Liver (tissue), 9 donors: ENCODE measurements around the gene MSI2. TPM values are rescaled to one million over a fixed set of nuclear protein-coding genes. Genes with fewer than 3 reads are reported as not detected.

Experiments
- DNase-seq: peaks from one replicate; pipeline ENCODE4 v3.0.0-alpha.2; 2017; ENCODE audit warnings: low spot score
- H3K27ac ChIP-seq, 2 donors: one replicate each; pipeline ENCODE4 v1.7.0; 2013; ENCODE audit warnings: inconsistent platforms in 2 of 2, low read length in 2 of 2, control low read depth in 1 of 2, low read depth in 1 of 2, mild to moderate bottlenecking in 1 of 2
- H3K27me3 ChIP-seq, 4 donors: one replicate each; pipeline versions ENCODE4 v1.6.1 to v1.7.0; 2013; ENCODE audit warnings: low read length in 3 of 4, inconsistent platforms in 1 of 4, mild to moderate bottlenecking in 1 of 4, moderate library complexity in 1 of 4; ENCODE audit not compliant: control insufficient read depth in 4 of 4, insufficient read depth in 4 of 4
- H3K36me3 ChIP-seq, 4 donors: one replicate each; pipeline versions ENCODE4 v1.6.1 to v1.7.0; 2013; ENCODE audit warnings: low read length in 3 of 4, mild to moderate bottlenecking in 3 of 4, low read depth in 1 of 4, moderate library complexity in 1 of 4; ENCODE audit not compliant: control insufficient read depth in 4 of 4, insufficient read depth in 3 of 4
- H3K4me1 ChIP-seq, 4 donors: one replicate each; pipeline versions ENCODE4 v1.6.1 to v1.7.0; 2013; ENCODE audit warnings: low read length in 3 of 4, mild to moderate bottlenecking in 3 of 4, moderate library complexity in 1 of 4; ENCODE audit not compliant: control insufficient read depth in 4 of 4, insufficient read depth in 4 of 4
- H3K4me3 ChIP-seq, 3 donors: one replicate each; pipeline versions ENCODE4 v1.6.1 to v1.7.0; 2013; ENCODE audit warnings: low read length in 3 of 3, control low read depth in 1 of 3, low read depth in 1 of 3, mild to moderate bottlenecking in 1 of 3
- H3K9ac ChIP-seq, 2 donors: one replicate each; pipeline ENCODE4 v1.7.0; 2013; ENCODE audit warnings: low read length in 2 of 2, mild to moderate bottlenecking in 2 of 2, moderate library complexity in 2 of 2, control low read depth in 1 of 2, low read depth in 1 of 2
- H3K9me3 ChIP-seq, 4 donors: one replicate each; pipeline versions ENCODE4 v1.6.1 to v1.7.0; 2013; ENCODE audit warnings: low read length in 3 of 4; ENCODE audit not compliant: control insufficient read depth in 4 of 4
- ATF3 ChIP-seq: IDR thresholded peaks from 2 replicates; pipeline ENCODE4 v1.6.1; 2016; ENCODE audit warnings: antibody characterized with exemption
- CTCF ChIP-seq: fragments of 150-350 bp; IDR thresholded peaks from 2 replicates; pipeline ENCODE4 v1.5.1; 2017; ENCODE audit warnings: improper control_type of control experiment, low read depth, low read length; ENCODE audit not compliant: missing input control
- EGR1 ChIP-seq, 2 donors: IDR thresholded peaks; 2 replicates each; pipeline ENCODE4 v1.6.1; 2016 to 2018; ENCODE audit warnings: antibody characterized with exemption in 2 of 2, low read depth in 2 of 2
- FOXA1 ChIP-seq: IDR thresholded peaks from 2 replicates; pipeline ENCODE4 v1.6.1; 2016; ENCODE audit warnings: antibody characterized with exemption
- FOXA2 ChIP-seq: IDR thresholded peaks from 2 replicates; pipeline ENCODE4 v1.6.1; 2016; ENCODE audit warnings: antibody characterized with exemption
- GABPA ChIP-seq, 2 donors: IDR thresholded peaks in 1 of 2; conservative IDR thresholded peaks in 1 of 2; 2 replicates each; pipeline ENCODE4 v1.6.1; 2016; ENCODE audit warnings: antibody characterized with exemption in 2 of 2, mild to moderate bottlenecking in 1 of 2, moderate library complexity in 1 of 2
- HNF4A ChIP-seq, 2 donors: conservative IDR thresholded peaks; 2 replicates each; pipeline ENCODE4 v1.6.1; 2016; ENCODE audit warnings: antibody characterized with exemption in 2 of 2, mild to moderate bottlenecking in 2 of 2
- HNF4G ChIP-seq: IDR thresholded peaks from 2 replicates; pipeline ENCODE4 v1.6.1; 2016; ENCODE audit warnings: antibody characterized with exemption
- JUND ChIP-seq, 2 donors: IDR thresholded peaks; 2 replicates each; pipeline ENCODE4 v1.6.1; 2016; ENCODE audit warnings: antibody characterized with exemption in 2 of 2
- NR2F2 ChIP-seq: IDR thresholded peaks from 2 replicates; pipeline ENCODE4 v1.6.1; 2016; ENCODE audit warnings: antibody characterized with exemption
- RAD21 ChIP-seq, 2 donors: IDR thresholded peaks; 2 replicates each; pipeline ENCODE4 v1.6.1; 2016; ENCODE audit warnings: antibody characterized with exemption in 2 of 2, mild to moderate bottlenecking in 2 of 2
- REST ChIP-seq: IDR thresholded peaks from 2 replicates; pipeline ENCODE4 v1.6.1; 2016; ENCODE audit warnings: antibody characterized with exemption, mild to moderate bottlenecking
- RXRA ChIP-seq, 2 donors: IDR thresholded peaks; 2 replicates each; pipeline ENCODE4 v1.6.1; 2017 to 2018; ENCODE audit warnings: antibody characterized with exemption in 2 of 2, mild to moderate bottlenecking in 1 of 2
- SP1 ChIP-seq: IDR thresholded peaks from 2 replicates; pipeline ENCODE4 v1.6.1; 2018; ENCODE audit warnings: antibody characterized with exemption, mild to moderate bottlenecking
- TAF1 ChIP-seq: conservative IDR thresholded peaks from 2 replicates; pipeline ENCODE4 v1.6.1; 2016; ENCODE audit warnings: antibody characterized with exemption, mild to moderate bottlenecking
- YY1 ChIP-seq: IDR thresholded peaks from 2 replicates; pipeline ENCODE4 v1.6.1; 2016; ENCODE audit warnings: antibody characterized with exemption, mild to moderate bottlenecking
- ZBTB33 ChIP-seq: IDR thresholded peaks from 2 replicates; pipeline ENCODE4 v1.6.1; 2016; ENCODE audit warnings: antibody characterized with exemption
- WGBS: extraction: QIAGEN DNeasy Blood & Tissue Kit; methylation state at CpG from one replicate; pipeline ENCODE4 v1.1.7; 2013; 5-methylcytosine and 5-hydroxymethylcytosine counted together
- polyA plus RNA-seq, 2 donors: library from polyadenylated mRNA; stranded (reverse) in 1 of 2; unstranded in 1 of 2; fragments of 200-250 nt in 1 of 2; fragments of >200 nt in 1 of 2; fragmentation: Nextera tagmentation in 1 of 2; extraction: Ambion mirVana in 1 of 2; gene quantifications; one replicate each; pipeline versions ENCODE4 v1.2.1 to v1.2.3, GENCODE V29; 2013 to 2015
- total RNA-seq, 2 donors: library from RNA; depleted of rRNA; stranded (reverse); fragments of >200 nt; gene quantifications; one replicate each; pipeline ENCODE4 v1.2.3, GENCODE V29; 2014
- donor health status: healthy.
- donor health status: healthy.
- donor health status: healthy.
- donor health status: healthy.
- donor health status: healthy.

Gene MSI2
- total and polyA plus RNA-seq, 4 donors = 5.7 to 15.6 (median 9.2) TPM

- Histone ChIP-seq H3K27me3 (no peaks in the 10 kb centered on the region), H3K27ac (no peak overlapping the region), H3K36me3 (no peaks in the 10 kb centered on the region), H3K4me1 (no peaks in the 10 kb centered on the region), H3K9ac (no peak overlapping the region), H3K9me3 (no peaks in the 10 kb centered on the region), H3K4me3 (no peak overlapping the region)
- TF ChIP-seq CTCF = no peak
- TF ChIP-seq JUND (IDR thresholded peaks at IDR 0.05) = no peak
- TF ChIP-seq ATF3 = no peak
- TF ChIP-seq TAF1 = no peak
- TF ChIP-seq FOXA1 = no peak
- no peak for TF ChIP-seq ZBTB33
- no peak for TF ChIP-seq REST
- TF ChIP-seq HNF4G = no peak
- no peak for TF ChIP-seq RAD21 (IDR thresholded peaks at IDR 0.05)
- no peak for TF ChIP-seq RXRA (IDR thresholded peaks at IDR 0.05)
- no peak for TF ChIP-seq FOXA2
- TF ChIP-seq EGR1 (IDR thresholded peaks at IDR 0.05; ENCODE audit: low read depth in 2 of 2) = no peak
- DNase-seq = no peak
- WGBS = 96% methylated on average over 9 of the region's 9 CpGs
Measured at GRCh38 chr17:57468932-57469775, 212.8 kb downstream of the MSI2 start.

- Histone ChIP-seq H3K27ac (no peak overlapping the region), H3K4me3 (no peak overlapping the region), H3K36me3 (no peaks in the 10 kb centered on the region), H3K27me3 (no peaks in the 10 kb centered on the region), H3K9me3 (no peaks in the 10 kb centered on the region), H3K4me1 (no peaks in the 10 kb centered on the region), H3K9ac (no peak overlapping the region)
- WGBS = 98% methylated on average over 3 of the region's 3 CpGs
- no peak for DNase-seq
- TF ChIP-seq YY1 = no peak
- TF ChIP-seq TAF1 = no peak
- TF ChIP-seq SP1 = no peak
- no peak for TF ChIP-seq HNF4A (conservative IDR thresholded peaks at IDR 0.05)
- no peak for TF ChIP-seq RXRA (IDR thresholded peaks at IDR 0.05)
- TF ChIP-seq HNF4G = no peak
- TF ChIP-seq FOXA2 = no peak
- no peak for TF ChIP-seq REST
- no peak for TF ChIP-seq JUND (IDR thresholded peaks at IDR 0.05)
- TF ChIP-seq RAD21 (IDR thresholded peaks at IDR 0.05) = no peak
- TF ChIP-seq ZBTB33 = no peak
- TF ChIP-seq NR2F2 = no peak
- no peak for TF ChIP-seq ATF3
- TF ChIP-seq GABPA (IDR thresholded peaks at IDR 0.05 in 1 of 2, conservative IDR thresholded peaks at IDR 0.05 in 1 of 2) = no peak
Measured at GRCh38 chr17:57470906-57471305, 214.6 kb downstream of the MSI2 start.
